NT2/D1 (cell line): ENCODE measurements around the gene PHEX.

ENCODE experiments used
- SUZ12 ChIP-seq: IDR thresholded peaks from 2 replicates; pipeline ENCODE4 v1.6.1; 2011; ENCODE audit not compliant: insufficient read length, insufficient read depth; ENCODE audit errors: extremely low read depth
- YY1 ChIP-seq: IDR thresholded peaks from 2 replicates; pipeline ENCODE4 v1.6.1; 2011; ENCODE audit not compliant: insufficient read length, insufficient read depth
- ZNF274 ChIP-seq: IDR thresholded peaks from 2 replicates; pipeline ENCODE4 v1.6.1; 2011; ENCODE audit warnings: mild to moderate bottlenecking, low read depth, low read length

GRCh38 chrX:22126327-22126726, 94.2 kb downstream of the PHEX start:
- no peak for TF ChIP-seq SUZ12
- TF ChIP-seq YY1, result no peak
- no peak for TF ChIP-seq ZNF274
